Peyer's patch (tissue), 4 donors: ENCODE results near the gene CD226.

ENCODE experiments used
- CTCF ChIP-seq, 6 experiments: fragments of 450-650 bp in 4 of 6; fragments of 200-600 bp in 2 of 6; sonication (generic) in 1 of 6; IDR thresholded peaks; one replicate each; pipeline ENCODE4 v1.5.1; 2017 to 2019; ENCODE audit warnings: antibody characterized with exemption in 6 of 6, mild to moderate bottlenecking in 3 of 6, moderate library complexity in 1 of 6
- POLR2A ChIP-seq, 2 donors: fragments of 450-650 bp; IDR thresholded peaks; one replicate each; pipeline ENCODE4 v1.5.1; 2017; ENCODE audit warnings: antibody characterized with exemption in 2 of 2, mild to moderate bottlenecking in 2 of 2, moderate library complexity in 2 of 2

DNA sequence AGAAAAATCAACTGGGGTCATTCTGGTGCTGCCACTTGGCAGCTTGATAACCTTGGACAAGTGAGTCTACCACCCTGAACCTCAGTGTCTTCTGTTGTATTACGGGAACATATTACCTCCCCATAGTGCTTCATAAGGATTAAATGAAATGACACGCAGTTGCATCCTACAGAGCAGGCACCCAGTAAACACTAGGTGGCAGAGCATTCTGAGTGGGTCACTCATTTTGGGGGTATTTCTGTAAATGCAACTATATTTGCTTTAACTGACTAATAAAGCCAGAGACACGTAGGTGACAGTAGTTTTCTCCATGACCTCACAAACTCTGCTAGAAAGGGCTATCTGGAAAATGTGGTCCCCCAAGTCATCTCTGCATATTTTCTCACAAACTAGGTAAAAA lies 4.7 kb downstream of the CD226 start:
- TF ChIP-seq CTCF (IDR thresholded peaks at IDR 0.05) (no peak), POLR2A (IDR thresholded peaks at IDR 0.05) (no peak)
